CD4-positive, alpha-beta T cell treated with Interleukin-10 for 1 hour (primary cell): ENCODE data around the gene NPAS2.
A peak's percentile ranks its signal among the peaks of the same experiment; 100 is the strongest.

Experiments used
- DNase-seq: peaks from one replicate; pipeline ENCODE4 v3.0.0-alpha.2; 2020

The NPAS2 gene

DNA sequence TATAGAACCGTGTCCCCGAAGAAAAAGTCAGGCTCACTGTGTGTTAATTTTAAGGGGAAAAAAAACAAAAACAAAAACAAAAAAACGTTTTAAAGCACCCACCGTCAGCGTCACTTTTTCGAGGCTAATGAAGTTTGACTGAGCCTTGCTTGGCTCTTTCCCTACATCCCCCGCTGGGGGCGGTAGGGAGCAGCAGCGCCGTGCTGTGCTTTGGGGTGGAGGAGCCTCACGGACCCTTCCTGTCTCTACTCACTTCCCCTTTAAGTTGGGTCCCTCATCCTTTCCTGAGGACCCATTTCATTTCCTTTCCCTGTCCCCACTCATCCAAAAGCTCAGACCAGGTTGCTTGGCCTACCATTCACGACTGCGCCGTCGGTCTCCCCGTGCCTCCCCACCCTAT lies 99.4 kb downstream of the NPAS2 start:
- no peak for DNase-seq

DNA sequence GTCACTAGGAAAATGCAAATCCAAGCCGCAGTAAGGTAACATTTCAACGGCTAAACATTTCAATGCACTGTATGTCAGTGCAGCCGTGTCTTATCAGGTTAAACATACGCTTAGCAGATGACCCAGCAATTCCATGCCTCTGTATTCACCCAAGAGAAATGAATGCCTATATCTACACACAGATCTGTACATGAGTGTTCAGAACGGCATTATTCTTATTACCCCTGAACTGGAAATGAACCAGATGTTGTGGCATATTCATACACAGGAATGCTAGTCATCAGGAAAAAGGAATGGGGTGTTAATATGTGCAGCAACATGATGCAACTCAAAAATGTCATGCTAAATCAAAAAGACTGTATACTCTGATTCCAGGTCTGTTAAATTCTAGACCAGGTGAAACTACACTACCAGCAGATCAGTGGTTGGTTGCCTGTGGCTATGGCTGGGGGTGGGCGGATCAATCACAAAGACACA lies 101.8 kb downstream of the NPAS2 start:
- no peak for DNase-seq

GRCh38 chr2:100923461-100924060 lies 103.6 kb downstream of the NPAS2 start:
- no peak for DNase-seq

DNA sequence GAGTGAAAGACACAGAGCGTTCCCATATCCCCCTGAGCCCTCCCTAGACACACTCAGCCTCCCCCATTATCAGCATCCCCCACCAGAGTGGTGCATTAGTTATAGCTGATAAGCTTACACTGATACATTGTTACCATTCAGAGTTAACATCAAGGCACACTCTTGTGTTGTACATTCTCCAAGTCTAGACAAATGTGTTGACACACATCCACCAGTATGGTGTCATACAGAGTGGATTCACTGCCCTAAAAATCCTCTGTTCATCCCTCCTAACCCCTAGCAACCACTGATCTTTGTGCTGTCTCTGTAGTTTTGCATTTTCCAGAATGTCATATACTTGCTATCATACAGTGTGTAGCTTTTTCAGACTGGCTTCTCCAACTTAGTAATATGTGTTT lies 104.2 kb downstream of the NPAS2 start:
- no peak for DNase-seq

GRCh38 chr2:100924520-100925451 lies 104.8 kb downstream of the NPAS2 start:
- peak; percentile 55 for DNase-seq

GRCh38 chr2:100928235-100928634 lies 108.3 kb downstream of the NPAS2 start:
- DNase-seq = no peak

DNA sequence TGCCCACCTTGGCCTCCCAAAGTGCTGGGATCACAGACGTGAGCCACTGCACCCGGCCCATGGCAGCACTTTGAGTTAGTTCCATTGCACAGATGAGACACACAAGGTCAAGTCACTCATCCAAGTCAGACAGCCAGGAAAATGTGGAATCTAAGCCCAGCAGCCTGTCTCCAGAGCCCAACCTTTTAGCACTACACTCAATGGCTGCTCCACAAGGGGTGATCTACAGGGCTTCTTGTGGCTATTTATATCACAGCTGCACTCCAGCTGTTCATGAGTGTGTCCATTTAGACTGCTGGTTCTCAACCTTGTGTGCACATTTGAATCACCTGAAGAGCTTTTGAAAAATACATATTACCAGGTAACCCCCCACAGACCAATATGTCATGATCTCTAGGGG lies 109.2 kb downstream of the NPAS2 start:
- DNase-seq = no peak

GRCh38 chr2:100934504-100935371 lies 114.8 kb downstream of the NPAS2 start:
- no peak for DNase-seq

DNA sequence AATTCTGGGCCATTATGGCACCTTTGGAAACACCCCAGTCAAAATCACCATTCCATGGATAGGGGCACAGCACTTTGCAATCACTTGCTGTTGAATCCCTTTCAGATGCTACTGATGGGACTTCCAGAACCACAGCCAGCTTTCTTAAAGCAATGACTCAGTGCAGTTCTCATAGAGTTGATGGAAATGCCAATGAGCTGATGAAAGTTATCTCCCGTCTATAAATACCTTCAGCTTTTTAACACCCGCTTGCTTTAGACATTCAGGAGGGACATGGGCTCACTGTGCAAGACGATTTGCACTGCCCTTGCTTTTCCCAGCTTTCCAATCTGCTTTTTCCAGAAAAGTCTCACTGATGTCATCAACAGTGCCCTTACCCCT lies 115.4 kb downstream of the NPAS2 start:
- no peak for DNase-seq

DNA sequence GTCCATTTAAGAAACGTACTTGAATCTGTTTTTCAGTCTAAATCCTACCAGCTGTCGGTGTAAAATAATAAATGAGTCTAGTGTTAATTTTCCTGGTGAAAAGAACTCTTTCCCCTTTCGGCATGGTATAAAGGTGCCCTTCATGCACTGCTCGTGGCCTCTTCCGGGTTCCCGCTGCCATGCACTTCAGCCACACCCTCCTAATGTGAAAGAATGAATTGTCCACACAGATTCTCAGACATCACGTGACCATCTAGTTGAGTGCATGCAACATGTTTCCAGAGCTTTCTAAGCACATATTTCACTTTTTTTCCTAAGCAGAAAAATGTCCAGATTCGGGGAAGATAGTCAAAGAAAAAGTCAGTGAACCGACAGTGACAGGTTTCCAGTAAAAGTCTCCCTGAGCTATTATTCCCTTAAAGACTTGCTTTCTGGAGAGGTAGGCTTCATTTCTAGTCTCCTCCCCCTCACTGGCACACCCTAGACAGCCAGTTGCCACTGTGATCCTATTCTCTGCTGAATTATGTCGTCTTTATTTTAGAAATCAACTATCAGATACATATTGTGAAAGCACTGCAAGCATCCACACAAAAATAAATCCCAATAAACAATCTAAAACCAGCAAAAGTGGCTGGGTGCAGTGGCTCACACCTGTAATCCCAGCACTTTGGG lies 116.3 kb downstream of the NPAS2 start:
- no peak for DNase-seq

GRCh38 chr2:100936972-100937542 lies 117.1 kb downstream of the NPAS2 start:
- DNase-seq = no peak

DNA sequence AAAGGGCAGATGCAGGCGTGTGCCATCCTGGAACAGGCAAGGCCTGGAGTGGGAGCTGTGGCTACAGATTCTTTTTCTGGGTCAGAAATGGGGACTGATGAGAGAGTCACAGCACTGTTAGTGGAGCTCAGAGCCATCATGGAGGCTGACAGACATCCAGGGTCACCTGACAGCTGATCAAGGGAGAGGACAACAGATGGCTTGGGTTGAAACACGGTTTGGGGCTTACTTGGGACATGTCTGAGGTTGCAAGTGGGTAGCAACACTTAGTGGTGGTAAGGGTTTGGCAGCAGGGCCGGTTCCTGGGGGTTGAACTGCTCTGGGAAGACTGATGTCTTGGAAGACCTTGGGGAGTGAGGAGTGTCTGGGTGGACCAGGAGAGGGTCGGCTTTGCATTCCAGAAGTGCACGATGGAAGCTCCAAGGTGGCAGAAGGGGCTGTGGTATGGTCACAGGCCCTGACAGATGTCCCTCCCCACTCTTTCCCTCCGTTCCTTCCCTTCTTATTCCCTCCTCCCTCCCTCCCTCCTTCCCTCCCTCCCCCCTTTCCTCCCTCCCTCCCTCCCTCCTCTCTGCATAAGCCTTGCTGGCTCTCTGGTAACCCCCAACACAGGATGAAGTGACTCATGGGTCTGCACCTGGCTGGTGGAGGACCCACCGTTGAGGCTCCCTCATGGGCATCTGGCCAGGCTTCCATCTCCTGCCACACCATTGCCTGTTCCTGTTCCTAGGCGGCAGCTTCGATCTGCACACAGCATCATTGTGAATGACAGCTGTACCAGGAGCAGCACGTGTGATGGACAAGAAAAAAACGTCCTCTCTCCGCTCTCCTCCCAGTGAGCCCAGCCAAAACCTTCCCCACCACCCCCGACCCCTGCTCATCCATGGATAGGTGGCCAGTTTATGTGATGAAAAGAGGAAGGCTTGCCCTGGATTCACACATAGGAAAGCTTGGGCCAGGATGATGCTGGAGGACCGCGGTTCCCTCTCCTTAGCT lies 118.4 kb downstream of the NPAS2 start:
- DNase-seq = no peak

GRCh38 chr2:100939445-100939844 lies 119.5 kb downstream of the NPAS2 start:
- DNase-seq = no peak

GRCh38 chr2:100940240-100940639 lies 120.3 kb downstream of the NPAS2 start:
- no peak for DNase-seq

GRCh38 chr2:100940766-100941645 lies 121.1 kb downstream of the NPAS2 start:
- no peak for DNase-seq

DNA sequence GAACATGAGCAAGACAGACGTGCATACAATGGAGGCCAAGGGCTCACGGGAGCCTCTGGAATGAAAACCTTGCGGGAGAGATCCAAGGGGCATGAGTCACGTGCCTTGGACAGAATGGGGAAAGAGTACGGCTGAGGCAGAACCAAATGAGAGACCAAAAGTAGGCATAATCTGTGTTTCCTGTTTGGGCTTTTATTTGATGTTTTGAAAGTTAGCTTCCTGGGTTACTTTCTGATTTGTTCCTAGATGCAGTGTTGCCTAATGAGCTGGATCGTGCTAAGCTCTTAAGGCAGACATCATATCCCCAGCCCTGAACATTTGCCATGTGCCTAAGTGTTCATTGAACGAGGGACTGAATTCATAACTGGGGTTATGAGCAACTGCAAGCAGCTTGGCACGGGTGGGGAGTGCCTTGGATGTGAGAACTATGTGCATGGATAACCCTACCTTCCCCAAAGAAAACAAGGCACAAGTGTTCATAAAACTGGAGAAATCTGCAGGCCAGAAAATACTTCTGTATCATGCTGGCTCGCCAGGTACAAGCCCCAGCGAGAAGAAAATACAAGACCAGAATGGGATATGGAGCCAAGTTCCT lies 121.8 kb downstream of the NPAS2 start:
- DNase-seq = no peak

DNA sequence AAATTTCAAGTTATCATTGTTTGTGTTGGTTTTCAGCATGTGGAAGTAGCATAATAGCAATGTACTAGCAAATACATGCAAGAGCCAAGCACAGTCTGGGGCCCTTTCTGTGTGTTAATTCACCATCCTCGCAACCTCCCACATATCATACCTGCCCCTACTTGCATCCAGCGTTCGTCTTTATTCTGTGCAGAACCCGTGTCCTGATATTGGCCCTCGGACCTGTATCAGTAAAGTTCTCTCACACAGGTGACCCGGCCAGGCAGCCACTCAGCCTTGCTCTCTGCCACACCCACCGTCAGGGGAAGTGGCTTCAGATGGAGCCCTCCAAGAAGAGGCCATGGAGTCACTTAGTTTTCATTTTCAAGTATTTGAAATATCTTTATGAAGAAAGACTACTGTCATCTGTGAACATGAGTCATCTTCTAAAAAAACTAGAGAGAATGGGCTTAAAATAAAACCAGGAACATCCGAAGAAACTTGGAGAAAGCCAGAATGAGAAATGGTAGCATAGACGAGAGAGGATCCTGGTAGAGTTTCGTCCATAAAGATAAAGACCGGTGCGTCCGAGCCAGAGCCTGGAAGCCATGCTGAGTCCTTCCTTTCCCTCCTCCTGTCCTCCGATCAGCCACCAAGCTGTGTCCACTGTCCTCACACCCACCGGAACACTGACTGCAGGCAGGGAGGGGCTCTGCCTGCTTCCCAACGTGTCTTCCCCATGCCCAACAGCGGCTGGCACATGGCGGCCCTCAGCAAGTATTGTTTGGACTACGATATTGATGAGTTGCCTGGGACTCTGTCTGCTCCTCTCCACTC lies 124.9 kb downstream of the NPAS2 start:
- no peak for DNase-seq

GRCh38 chr2:100945433-100945740 lies 125.4 kb downstream of the NPAS2 start:
- no peak for DNase-seq
